ENCODE measurements around the gene AXDND1.

- no peak for TF ChIP-seq RBBP5 (IDR thresholded peaks at IDR 0.05; ENCODE audit: borderline replicate concordance, insufficient read depth, low read length, poor library complexity, severe bottlenecking)
- no peak for TF ChIP-seq SMARCA4 (IDR thresholded peaks at IDR 0.05)
- no peak for TF ChIP-seq RBM14 (IDR thresholded peaks at IDR 0.05; ENCODE audit: borderline replicate concordance, insufficient read depth, low read depth, low read length)
Measured at GRCh38 chr1:179437171-179437570, 71.4 kb downstream of the AXDND1 start.

Data from K562 (cell line).